CD14-positive monocyte (primary cell): ENCODE measurements around the gene BUD23. TPM values are rescaled to one million over a fixed set of nuclear protein-coding genes. Genes with fewer than 3 reads are reported as not detected.

Experiments
- DNase-seq, 3 donors: peaks; one replicate each; pipeline ENCODE4 v3.0.0-alpha.2; 2011 to 2022
- H2AFZ ChIP-seq: 2 replicates; pipeline ENCODE4 v1.6.0; 2012; ENCODE audit warnings: mild to moderate bottlenecking, low read depth, low read length, inconsistent platforms; ENCODE audit not compliant: insufficient read depth, poor library complexity, severe bottlenecking
- H3K27ac ChIP-seq, 2 donors: 1 replicate in 1 of 2; 2 replicates in 1 of 2; pipeline ENCODE4 v1.5.1; 2012 to 2013; ENCODE audit warnings: low read length in 2 of 2, control low read depth in 1 of 2, inconsistent platforms in 1 of 2, low read depth in 1 of 2, mild to moderate bottlenecking in 1 of 2
- H3K27me3 ChIP-seq, 2 donors: one replicate each; pipeline versions ENCODE4 v1.6.0 to v1.6.1; 2011 to 2013; ENCODE audit warnings: low read length in 2 of 2; ENCODE audit not compliant: control insufficient read depth in 2 of 2, insufficient read depth in 2 of 2
- H3K36me3 ChIP-seq, 2 donors: replicated peaks in 1 of 2; 1 replicate in 1 of 2; 2 replicates in 1 of 2; pipeline versions ENCODE4 v1.5.1 to v1.6.1; 2012 to 2013; ENCODE audit warnings: low read length in 2 of 2, control low read depth in 1 of 2, inconsistent platforms in 1 of 2, mild to moderate bottlenecking in 1 of 2; ENCODE audit not compliant: insufficient read depth in 2 of 2, control insufficient read depth in 1 of 2
- H3K4me1 ChIP-seq, 2 donors: 1 replicate in 1 of 2; 2 replicates in 1 of 2; pipeline versions ENCODE4 v1.5.1 to v1.6.1; 2012 to 2013; ENCODE audit warnings: low read length in 2 of 2, control low read depth in 1 of 2, inconsistent platforms in 1 of 2, mild to moderate bottlenecking in 1 of 2, moderate library complexity in 1 of 2; ENCODE audit not compliant: insufficient read depth in 2 of 2, control insufficient read depth in 1 of 2
- H3K4me2 ChIP-seq: replicated peaks from 2 replicates; pipeline ENCODE3; 2012; ENCODE audit warnings: low read length, moderate library complexity, mild to moderate bottlenecking; ENCODE audit not compliant: poor library complexity, severe bottlenecking; ENCODE audit errors: extremely low read depth
- H3K4me3 ChIP-seq, 3 experiments: fragments of 200-600 bp in 1 of 3; sonication (generic) in 1 of 3; replicated peaks in 1 of 3; 1 replicate in 2 of 3; 2 replicates in 1 of 3; pipeline ENCODE4 v1.5.1; 2011 to 2013; ENCODE audit warnings: low read length in 3 of 3, mild to moderate bottlenecking in 3 of 3, control low read depth in 2 of 3, low read depth in 2 of 3, inconsistent platforms in 1 of 3, moderate library complexity in 1 of 3
- H3K79me2 ChIP-seq: 2 replicates; pipeline ENCODE4 v1.6.0; 2012; ENCODE audit warnings: mild to moderate bottlenecking, control low read depth, inconsistent platforms, low read length, moderate library complexity; ENCODE audit not compliant: insufficient read depth
- H3K9ac ChIP-seq: 2 replicates; pipeline ENCODE4 v1.6.0; 2017; ENCODE audit warnings: low read length, mild to moderate bottlenecking; ENCODE audit not compliant: insufficient read depth, poor library complexity, severe bottlenecking
- H3K9me3 ChIP-seq, 2 donors: replicated peaks in 1 of 2; 1 replicate in 1 of 2; 2 replicates in 1 of 2; pipeline versions ENCODE4 v1.5.1 to v1.6.1; 2012 to 2013; ENCODE audit warnings: low read length in 2 of 2, control low read depth in 1 of 2; ENCODE audit not compliant: control insufficient read depth in 1 of 2, insufficient read depth in 1 of 2
- H4K20me1 ChIP-seq: 2 replicates; pipeline ENCODE4 v1.6.0; 2012; ENCODE audit warnings: mild to moderate bottlenecking, low read length, control low read depth, moderate library complexity; ENCODE audit not compliant: insufficient read depth
- H3K27ac Mint-ChIP-seq, 7 donors: one replicate each; pipeline ENCODE4 v1.8.0; 2020; ENCODE audit warnings: mild to moderate bottlenecking in 7 of 7, mixed read lengths in 7 of 7, moderate library complexity in 6 of 7, inconsistent platforms in 2 of 7
- H3K27me3 Mint-ChIP-seq, 3 donors: one replicate each; pipeline ENCODE4 v1.8.0; 2021 to 2022; ENCODE audit warnings: low read depth in 3 of 3, mild to moderate bottlenecking in 3 of 3, mixed read lengths in 3 of 3, moderate library complexity in 3 of 3, inconsistent platforms in 1 of 3
- H3K36me3 Mint-ChIP-seq, 2 donors: one replicate each; pipeline ENCODE4 v1.8.0; 2020; ENCODE audit warnings: mixed read lengths in 2 of 2, inconsistent platforms in 1 of 2, mild to moderate bottlenecking in 1 of 2
- H3K4me1 Mint-ChIP-seq: one replicate; pipeline ENCODE4 v1.8.0; 2020; ENCODE audit warnings: mild to moderate bottlenecking, mixed read lengths
- H3K4me3 Mint-ChIP-seq, 2 donors: one replicate each; pipeline ENCODE4 v1.8.0; 2020; ENCODE audit warnings: mild to moderate bottlenecking in 2 of 2, mixed read lengths in 2 of 2, moderate library complexity in 1 of 2
- H3K9me3 Mint-ChIP-seq, 7 donors: one replicate each; pipeline ENCODE4 v1.8.0; 2020 to 2022; ENCODE audit warnings: mixed read lengths in 7 of 7, mild to moderate bottlenecking in 6 of 7, moderate library complexity in 6 of 7, inconsistent platforms in 2 of 7
- WGBS: methylation state at CpG from one replicate; pipeline ENCODE4 v1.1.5; 2013; ENCODE audit warnings: missing lambda C conversion rate; ENCODE audit not compliant: insufficient coverage; 5-methylcytosine and 5-hydroxymethylcytosine counted together
- intact Hi-C, 2 donors: fragments of 100-400 bp; cut with micrococcal nuclease; formaldehyde crosslinking; loops; one replicate each; pipeline versions ENCODE4 v1.15.0 to v1.15.1; 2023
- polyA plus RNA-seq, 3 donors: library from polyadenylated mRNA; depleted of rRNA in 1 of 3; unstranded in 2 of 3; stranded (reverse) in 1 of 3; fragments of 300-500 nt in 2 of 3; fragments of >200 nt in 1 of 3; fragmentation: Illumina TruSeq in 2 of 3; gene quantifications; 1 replicate in 2 of 3; 2 replicates in 1 of 3; pipeline ENCODE4 v1.2.3, GENCODE V29; 2012 to 2021
- TF ChIP-seq, protein P1 (sequence below): fragments of 200-600 bp; IDR thresholded peaks from one replicate; pipeline ENCODE4 v1.8.0; 2022; ENCODE audit warnings: antibody characterized with exemption, mild to moderate bottlenecking

Gene BUD23
- polyA plus RNA-seq, 3 donors: 44.5 to 51.9 (median 51.1) TPM

DNA sequence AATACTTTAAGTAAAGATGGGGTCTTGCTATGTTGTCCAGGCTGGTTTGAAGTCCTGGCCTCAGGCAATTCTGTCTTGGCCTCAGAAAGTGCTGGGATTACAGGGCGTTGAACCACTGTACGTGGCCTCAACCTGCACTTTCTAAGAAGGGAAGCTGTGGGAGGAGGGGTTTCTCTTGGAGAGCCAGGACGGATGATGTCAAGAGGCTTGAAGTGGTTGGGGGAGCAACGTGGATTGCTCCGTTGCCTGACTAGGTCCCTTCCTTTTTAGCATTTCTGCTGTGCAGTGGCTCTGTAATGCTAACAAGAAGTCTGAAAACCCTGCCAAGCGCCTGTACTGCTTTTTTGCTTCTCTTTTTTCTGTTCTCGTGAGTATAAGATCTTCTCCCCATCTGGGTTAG is 7.2 kb downstream of the BUD23 start:
- TF ChIP-seq, protein P1, sequence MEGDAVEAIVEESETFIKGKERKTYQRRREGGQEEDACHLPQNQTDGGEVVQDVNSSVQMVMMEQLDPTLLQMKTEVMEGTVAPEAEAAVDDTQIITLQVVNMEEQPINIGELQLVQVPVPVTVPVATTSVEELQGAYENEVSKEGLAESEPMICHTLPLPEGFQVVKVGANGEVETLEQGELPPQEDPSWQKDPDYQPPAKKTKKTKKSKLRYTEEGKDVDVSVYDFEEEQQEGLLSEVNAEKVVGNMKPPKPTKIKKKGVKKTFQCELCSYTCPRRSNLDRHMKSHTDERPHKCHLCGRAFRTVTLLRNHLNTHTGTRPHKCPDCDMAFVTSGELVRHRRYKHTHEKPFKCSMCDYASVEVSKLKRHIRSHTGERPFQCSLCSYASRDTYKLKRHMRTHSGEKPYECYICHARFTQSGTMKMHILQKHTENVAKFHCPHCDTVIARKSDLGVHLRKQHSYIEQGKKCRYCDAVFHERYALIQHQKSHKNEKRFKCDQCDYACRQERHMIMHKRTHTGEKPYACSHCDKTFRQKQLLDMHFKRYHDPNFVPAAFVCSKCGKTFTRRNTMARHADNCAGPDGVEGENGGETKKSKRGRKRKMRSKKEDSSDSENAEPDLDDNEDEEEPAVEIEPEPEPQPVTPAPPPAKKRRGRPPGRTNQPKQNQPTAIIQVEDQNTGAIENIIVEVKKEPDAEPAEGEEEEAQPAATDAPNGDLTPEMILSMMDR: no peak
- H3K9me3 ChIP-seq: no peaks in the 10 kb centered on the region
- intact Hi-C loops: no loop called here
- H3K9ac ChIP-seq: no peak overlapping the region
- peaks cover 82 to 92% of the 10 kb centered on the region in 2 donors for H3K36me3 Mint-ChIP-seq
- H3K27ac Mint-ChIP-seq: no peak overlapping the region
- peaks cover 63 to 96% of the 10 kb centered on the region in 2 donors for H3K36me3 ChIP-seq
- H3K79me2 ChIP-seq: peaks cover under 1% of the 10 kb centered on the region
- no peak overlapping the region for H3K4me3 ChIP-seq
- H3K9me3 Mint-ChIP-seq: peaks cover 0 to 2% (median 0%) of the 10 kb centered on the region in 7 donors
- H3K27ac ChIP-seq: no peak overlapping the region
- peaks cover 0 to 3% (median 0%) of the 10 kb centered on the region in 3 donors for H3K27me3 Mint-ChIP-seq
- no peak overlapping the region for H2AFZ ChIP-seq
- no peak overlapping the region for H3K4me3 Mint-ChIP-seq
- peaks cover 15% of the 10 kb centered on the region for H4K20me1 ChIP-seq
- 88% methylated on average over 5 of the region's 7 CpGs for WGBS
- H3K4me1 ChIP-seq: peaks cover 0 to 5% of the 10 kb centered on the region in 2 donors
- no peak overlapping the region for H3K4me2 ChIP-seq
- peaks cover 9% of the 10 kb centered on the region for H3K4me1 Mint-ChIP-seq
- H3K27me3 ChIP-seq: no peaks in the 10 kb centered on the region
- no peak for DNase-seq

DNA sequence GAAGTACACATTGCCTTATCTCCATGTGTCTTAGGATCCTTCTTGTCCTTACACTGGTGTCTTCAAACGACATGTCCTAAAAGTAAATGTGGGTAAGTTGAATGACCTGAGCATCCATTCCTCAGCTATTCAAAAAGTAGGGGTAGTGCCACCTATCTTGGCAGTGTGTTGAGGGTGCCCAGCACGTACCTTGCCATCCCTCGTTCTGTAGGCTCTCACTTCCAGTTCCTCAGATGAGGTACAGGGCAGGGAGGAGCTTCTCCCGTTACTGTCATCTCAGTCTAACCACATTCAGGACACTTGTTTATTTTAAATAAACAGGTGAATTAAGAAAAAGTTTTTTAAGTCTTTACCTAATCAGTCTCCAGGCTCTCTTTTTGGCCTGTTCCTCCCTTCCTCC is 13.0 kb downstream of the BUD23 start:
- H3K9ac ChIP-seq: no peak overlapping the region
- DNase-seq: no peak
- H3K36me3 ChIP-seq: peaks cover 70 to 82% of the 10 kb centered on the region in 2 donors
- no peaks in the 10 kb centered on the region for H3K27me3 ChIP-seq
- no peaks in the 10 kb centered on the region for H3K79me2 ChIP-seq
- H3K4me3 ChIP-seq: no peak overlapping the region
- no peaks in the 10 kb centered on the region for H3K9me3 ChIP-seq
- intact Hi-C loops: no loop called here
- no peak overlapping the region for H2AFZ ChIP-seq
- no peak overlapping the region for H3K27ac ChIP-seq
- H3K27ac Mint-ChIP-seq: peak overlapping the region in 1 of 7 donors; percentile 15
- H3K4me1 ChIP-seq: no peaks in the 10 kb centered on the region
- H3K4me1 Mint-ChIP-seq: no peaks in the 10 kb centered on the region
- no CpG with 5 or more reads among the region's 4 CpGs for WGBS
- TF ChIP-seq, protein P1: no peak
- H3K4me2 ChIP-seq: no peak overlapping the region
- H3K27me3 Mint-ChIP-seq: peaks cover under 1 to 7% (median 7%) of the 10 kb centered on the region in 3 donors
- peaks cover 79 to 80% of the 10 kb centered on the region in 2 donors for H3K36me3 Mint-ChIP-seq
- no peaks in the 10 kb centered on the region for H3K9me3 Mint-ChIP-seq
- no peak overlapping the region for H3K4me3 Mint-ChIP-seq
- peaks cover 6% of the 10 kb centered on the region for H4K20me1 ChIP-seq
